HG03097 (cell line): ENCODE measurements around the gene PLXNA4.

Experiments
- ATAC-seq: cut with Tn5 transposase; IDR thresholded peaks from one replicate; pipeline ENCODE4 v1.9.1; 2021; ENCODE audit not compliant: unreplicated experiment, low FRiP score

The PLXNA4 gene

DNA sequence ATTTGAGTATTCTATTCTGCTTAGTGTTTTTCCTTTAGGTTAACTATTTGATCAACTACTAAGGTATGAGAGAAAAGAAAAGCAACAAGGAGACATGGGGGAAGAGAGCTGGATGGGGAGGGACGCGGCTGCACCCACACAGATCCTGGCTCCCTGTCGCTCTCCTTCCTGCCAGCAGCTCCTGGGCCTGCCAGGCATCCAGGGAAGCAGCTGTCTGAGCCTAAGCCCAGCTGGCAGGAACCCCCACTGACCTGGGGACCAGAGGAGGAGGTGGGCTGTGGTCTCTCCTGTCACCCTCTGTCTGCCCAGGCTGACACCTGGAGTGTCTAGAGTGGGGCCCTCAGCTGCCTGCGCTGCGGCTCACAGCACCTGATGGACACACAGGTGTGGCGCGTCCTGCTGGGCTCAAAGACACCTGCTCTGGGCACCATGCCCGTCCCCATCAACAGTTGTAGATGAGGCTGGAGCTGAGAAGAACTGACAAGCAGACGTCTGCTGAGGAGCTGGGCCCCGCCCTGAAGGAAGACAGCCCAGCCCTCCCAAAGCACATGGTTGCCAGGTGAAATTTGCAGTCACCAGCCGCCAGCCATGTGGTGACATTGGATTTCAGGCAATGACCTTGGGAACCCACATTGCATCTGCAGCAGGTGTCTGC is 207.9 kb downstream of the PLXNA4 start:
- no peak for ATAC-seq

DNA sequence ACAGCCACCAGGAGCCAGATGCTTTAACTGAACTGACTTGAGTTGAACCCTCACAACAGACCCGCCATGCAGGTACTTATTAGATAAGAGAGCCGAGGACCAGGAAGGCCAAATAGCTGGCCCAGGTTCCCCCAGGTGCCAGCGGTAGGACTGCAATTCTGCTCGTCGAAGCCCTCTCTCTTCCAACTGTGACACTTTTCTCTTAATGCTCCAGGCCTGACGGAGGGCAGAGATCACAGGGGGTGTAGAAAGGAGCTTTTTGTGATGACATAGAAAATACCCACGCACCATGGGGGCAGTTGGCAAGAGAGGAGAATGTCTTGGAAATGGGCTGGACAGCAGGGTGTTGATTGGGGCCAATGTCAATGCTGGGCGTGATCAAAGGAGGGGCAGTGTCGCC is 208.5 kb downstream of the PLXNA4 start:
- no peak for ATAC-seq

DNA sequence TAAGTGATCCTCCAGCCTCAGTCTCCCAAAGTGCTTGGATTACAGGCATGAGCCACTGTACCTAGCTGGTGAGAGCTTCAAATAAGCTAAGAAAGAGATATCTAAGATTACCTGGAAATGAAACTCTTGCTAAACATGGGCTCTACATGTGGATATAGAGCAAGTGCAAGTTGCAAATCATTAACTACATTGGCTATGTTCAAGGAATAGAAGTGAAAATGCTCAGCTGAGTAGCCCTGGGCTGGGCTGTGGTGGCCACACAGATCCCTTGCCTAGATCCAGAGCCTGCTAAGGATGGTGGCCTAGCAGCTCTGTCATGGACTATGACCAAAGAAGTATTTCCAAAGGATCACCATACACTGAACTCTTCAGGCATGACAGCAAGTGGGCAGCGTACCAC is 209.3 kb downstream of the PLXNA4 start:
- no peak for ATAC-seq

DNA sequence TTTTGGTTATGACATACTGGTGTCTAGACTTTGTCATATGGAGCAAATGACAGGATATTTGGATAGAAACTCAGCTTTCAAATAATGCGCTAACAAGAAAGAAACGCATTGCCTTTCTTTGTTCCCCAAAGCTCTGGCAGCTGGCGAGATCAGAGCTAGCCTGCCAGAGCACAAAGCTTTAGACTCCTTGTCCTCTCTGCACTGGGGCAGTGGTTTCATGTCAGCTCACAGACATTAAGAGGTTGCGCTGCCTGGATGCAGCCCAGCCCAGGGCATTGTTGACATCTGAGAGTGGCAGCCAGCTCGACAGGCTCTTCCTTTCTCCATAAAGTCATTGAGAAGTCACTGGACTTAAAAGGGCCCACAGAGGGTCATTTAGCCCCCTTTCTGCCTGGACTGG is 212.0 kb downstream of the PLXNA4 start:
- no peak for ATAC-seq

DNA sequence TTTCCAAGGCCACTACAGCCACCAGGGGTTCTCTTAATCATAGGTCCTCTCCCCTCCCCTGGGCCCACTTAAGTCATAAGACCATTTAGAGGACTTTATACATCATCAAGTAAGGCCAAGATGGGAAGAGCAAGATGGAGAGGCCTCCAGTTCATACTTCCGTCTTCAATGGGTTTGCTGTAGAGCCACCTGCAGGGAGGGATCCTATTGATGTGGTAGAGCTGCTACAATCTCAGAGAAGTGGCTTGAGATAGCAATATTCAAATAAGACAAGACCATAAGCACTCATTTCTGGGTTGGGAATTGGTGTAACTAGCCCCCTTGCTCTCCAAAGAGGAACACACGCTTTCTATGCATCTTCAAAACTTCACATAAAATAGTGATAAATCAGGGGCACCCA is 214.2 kb downstream of the PLXNA4 start:
- no peak for ATAC-seq

DNA sequence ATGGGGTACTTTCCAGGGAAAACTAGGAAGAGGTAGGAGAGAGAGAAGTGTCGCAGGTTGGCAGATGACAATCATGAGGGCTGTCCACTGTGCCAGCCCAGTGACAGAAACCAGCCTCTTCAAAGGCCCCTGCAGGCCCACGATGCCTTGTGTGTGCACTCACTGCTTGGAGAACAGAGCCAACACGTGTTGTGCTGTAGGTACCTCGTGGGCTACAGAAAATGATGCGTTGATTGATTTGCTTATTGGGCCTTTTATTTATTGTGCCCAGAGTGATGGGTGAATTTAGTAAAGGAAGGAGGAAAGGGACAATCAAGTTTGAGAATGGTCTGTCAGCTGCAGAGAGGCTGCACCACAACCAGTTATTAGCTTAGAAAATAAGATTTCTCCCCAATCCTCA is 215.1 kb downstream of the PLXNA4 start:
- ATAC-seq, result no peak

DNA sequence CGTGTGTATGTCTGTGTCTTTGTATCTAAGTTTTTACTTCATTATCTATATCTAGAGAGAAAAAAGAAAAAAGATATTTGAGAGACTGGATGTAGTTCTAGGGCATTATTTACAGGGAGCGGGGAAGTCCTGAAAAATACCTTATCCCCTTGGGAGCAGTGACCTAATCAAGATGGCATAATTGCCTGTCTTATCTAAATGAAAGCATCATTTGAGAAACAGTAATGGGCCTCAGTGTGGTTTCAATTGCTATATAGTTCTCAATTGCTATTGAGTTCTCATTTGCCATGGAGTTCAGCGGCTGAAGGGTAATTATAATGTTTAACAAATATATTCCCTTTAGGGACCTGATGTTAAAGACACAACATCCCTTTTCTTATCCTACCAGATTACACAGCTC is 216.5 kb downstream of the PLXNA4 start:
- no peak for ATAC-seq

DNA sequence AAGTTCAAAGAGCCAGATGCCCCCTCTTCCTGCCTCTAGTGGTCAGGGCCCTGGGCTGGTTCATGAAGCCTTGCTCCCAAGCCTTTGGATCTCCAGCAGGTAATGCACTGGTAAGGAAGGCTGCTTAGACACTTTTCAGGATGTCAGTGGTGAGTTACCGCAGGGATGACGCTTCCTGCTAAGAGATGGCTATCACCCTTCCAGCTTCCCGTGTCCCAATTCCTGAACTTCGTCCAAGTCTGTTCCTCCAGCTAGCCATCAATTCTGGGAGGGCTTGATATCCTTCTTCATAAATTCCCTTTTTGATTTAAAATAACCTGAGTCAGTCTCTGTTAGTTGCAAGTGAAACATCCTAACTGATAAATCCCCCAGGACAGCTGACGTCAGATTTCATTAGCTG is 221.2 kb downstream of the PLXNA4 start:
- ATAC-seq, result no peak

DNA sequence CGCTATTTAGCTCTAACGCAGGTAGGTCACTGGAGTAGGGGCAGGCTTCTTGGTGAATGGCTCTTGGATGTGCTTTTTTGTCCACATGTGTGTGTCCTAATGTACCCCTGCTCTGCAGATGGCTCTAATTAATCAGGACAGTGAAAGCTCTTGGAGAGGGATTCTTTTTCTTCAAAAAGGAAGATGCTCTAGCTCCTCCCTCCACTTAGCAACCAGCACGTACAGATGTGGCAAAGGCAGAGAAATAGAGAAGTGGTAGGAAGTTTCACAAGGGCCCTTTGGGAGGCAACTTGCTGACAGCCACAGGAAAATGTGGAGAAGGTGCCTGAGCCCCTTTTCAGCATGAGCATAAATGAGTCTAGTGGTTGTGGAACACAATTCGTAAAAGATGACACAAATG is 221.7 kb downstream of the PLXNA4 start:
- ATAC-seq, result no peak

DNA sequence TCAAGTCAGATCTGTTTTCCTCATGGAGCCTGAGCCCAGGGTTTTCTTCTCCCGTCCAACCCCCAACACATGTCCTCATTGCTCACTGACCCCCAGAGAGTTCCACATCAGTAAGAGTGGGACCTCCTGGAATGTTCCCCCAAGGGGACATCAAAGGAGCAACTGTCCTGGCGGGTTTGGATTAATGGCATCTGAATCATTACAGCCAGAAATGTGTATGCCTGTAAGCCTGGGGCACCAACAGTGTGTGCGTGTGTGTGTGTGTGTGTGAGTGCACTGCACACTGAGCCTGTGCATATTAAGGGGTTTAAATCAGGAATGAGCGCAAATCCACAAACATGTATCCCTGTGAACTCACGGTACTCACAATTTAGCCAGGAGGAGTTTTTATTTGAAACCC is 222.3 kb downstream of the PLXNA4 start:
- ATAC-seq, result no peak

DNA sequence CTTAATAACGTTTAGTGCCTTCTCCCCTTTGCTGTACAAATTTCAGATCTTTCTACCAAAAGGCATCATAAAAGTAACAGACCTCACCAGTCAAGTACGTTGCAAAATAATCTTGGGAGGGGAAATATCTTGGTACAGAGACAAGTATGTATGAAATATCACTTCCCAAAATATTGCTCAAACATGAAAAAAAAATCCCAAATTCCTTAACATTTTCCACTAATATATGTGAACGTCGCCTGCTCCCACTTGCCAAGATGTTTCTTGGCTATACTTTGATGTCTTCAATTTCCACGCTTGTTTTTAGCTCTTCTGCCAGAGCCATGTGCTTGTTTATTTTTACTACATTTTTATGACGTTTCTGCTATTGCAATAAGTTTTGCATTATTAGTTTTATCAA is 223.5 kb downstream of the PLXNA4 start:
- ATAC-seq, result no peak

DNA sequence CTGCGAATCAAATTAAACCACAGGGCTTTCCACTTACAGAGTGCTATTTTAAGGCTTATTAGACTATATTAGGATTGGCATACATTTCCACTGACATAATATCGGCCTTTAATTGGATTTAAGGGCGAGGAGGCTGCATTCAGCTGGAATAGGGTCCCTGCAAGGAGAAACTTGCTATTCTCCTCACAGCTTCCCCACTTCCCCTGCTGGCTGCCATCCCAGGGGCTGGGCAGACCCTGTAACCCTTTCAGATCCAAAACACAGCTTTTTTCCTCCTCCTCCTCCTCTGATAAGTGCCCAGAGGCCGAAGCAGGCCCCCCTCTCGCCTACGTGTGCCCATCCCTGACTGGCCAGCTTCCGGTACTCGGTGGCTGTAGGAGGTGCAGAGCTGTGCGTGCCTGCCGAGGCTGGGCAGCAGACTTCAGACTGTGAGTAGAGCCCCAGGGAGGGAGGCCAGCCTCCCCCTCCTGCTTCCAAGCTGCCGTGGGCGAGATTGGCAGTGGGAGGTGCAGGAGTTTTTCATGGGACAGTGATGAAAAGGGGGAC is 224.2 kb downstream of the PLXNA4 start:
- no peak for ATAC-seq

DNA sequence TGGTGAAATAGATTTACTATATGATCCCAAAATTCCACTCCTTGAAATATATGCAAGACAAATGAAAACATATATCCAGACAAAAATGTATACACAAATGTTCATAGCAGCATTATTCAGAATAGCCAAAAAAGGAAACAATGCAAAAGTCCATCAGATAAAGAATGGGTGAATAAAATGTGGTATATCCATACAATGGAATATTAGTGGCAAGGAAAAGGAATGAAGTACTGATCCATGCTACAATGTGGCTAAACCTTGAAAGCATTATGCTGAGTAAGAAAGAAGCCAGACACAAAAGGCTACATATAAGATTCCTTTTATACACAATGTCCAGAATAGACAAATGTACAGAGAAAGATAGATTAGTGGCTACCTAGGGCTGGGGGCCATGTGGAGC is 225.5 kb downstream of the PLXNA4 start:
- ATAC-seq, result no peak

DNA sequence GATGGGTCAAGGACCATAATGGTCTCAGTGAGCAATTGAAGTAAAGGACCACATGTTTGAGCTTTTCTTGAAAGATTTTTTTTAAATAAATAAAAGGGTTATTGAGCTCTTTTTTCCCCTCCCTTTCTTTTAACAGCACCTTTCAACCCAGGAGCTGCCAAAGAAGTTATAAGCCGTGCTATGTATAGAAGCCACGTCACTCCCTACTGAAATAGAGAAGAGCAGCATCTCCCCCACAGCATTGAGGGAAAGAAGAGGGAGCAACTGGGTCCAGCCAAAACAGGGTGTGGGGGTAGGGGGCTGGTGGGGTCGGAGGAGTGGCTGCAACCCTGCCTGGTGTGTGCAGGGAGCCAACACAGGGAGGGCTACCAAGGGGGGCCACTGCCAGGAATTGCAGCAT is 227.2 kb downstream of the PLXNA4 start:
- ATAC-seq, result no peak

DNA sequence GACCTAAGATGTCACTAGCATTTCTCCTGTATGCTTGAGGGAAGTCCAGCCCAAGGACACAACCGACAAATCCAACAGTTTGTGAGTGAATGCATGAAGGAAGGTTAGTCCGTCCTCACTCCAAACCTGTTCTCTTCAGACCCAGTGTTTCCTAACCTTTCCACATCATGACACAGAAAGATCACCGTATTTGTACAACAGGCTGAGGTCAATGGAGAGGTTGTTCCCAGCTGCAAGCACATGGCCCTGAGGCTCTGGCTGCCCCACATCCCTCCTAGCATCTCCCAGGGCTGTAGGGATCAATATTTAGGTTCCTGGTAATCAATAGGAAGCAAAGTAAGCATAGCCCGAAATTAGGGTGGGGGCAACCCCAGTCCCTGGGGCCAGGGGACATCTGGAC is 227.9 kb downstream of the PLXNA4 start:
- ATAC-seq, result no peak

DNA sequence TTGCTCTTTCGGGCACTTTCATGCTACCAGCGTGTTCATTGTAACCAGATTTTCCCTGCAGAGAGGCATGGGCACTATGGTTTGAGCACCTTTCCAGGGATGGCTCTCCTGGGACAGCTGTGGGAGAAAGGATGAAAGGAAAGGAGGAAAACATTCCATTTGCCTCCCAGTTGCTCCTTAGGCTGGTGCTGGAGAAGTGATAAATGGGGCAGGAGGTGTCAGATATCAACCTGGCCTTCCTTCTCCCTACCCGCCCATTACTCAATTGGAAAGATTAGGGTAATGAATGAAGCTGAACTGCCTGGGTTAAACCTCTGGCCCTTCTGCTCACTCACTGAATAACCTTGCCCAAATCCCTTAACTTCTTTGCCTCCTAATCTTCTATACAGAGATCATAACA is 228.4 kb downstream of the PLXNA4 start:
- ATAC-seq, result no peak

DNA sequence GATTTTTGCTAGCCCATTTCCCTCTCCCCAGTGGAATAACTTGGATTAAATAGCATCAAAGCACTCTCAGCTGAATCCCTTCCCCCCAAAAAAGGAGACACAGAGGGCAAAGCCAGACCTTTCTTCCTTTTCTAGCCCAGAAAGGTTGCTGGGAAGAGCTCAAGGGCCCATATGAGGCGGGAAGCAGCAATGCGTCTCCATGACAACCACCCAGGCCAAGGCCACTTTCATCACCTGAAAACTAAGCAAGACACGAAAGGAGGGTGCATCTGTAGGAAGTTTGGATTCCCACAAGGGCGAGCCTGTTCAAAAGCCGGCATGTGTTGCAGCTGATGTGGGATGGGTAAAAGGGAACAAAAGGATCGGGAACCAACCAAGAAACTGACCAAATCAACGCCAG is 229.1 kb downstream of the PLXNA4 start:
- ATAC-seq, result no peak

DNA sequence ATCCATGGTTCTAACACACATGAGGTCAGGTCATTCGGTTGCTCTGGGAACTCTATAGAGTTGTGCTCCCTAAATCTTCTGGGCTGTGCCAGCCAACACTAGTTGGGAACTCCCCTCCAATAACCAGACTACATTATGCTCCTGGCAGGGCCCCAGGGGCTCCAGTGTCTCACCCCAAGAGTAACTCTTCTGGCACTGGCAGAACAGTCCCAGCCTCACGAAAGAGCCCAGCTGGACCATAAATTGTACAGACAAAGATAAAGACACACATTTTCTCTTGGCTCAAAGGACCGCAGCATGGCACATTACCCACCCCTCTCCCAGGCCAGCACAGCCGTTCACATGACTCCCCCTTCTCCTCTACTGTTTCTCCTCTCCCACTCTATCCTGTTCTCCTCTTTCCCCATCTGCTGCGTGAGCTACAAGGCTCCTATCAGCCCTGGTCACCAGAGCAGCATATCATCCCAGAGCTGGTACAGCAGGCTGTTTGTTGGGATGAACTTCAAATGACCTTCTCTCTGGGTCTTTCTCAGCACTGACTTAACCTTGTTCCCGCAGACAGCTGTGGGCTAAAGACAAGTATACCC is 230.6 kb downstream of the PLXNA4 start:
- no peak for ATAC-seq

DNA sequence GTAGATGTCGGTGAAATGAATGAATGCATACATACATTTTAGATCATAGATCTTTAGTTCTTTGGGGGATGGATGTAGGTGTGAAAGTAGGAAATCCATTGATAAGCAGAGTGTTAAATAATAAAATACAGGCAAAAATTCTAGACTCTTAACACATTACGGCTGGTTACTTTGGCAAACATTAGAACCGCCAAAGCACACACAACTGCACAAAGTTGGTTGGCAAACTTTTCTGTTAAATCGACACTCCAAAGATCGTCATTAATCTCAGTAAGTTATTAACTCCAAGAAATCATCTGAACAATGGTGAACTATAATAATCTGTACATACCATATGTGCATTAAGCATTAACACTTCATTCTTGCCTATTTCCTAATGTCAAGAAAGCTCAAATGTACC is 231.2 kb downstream of the PLXNA4 start:
- ATAC-seq, result no peak

DNA sequence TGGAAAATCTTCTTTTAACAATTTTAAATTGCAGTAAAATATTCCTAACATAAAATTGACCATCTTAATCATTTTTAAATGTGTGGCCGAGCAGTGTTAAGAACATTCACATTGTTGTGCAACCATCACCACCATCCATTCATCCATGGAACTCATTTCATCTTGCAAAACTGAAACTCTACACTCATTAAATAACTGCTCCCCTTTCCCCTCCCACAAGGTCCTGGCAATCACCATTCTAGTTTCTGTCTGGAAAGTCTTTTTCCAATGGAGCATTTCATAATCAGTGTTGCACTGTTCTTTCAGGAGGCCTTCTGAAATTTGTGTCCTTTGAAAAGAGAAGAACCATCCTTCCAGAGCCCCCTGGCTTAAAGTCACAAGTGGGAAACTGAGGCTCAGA is 233.1 kb downstream of the PLXNA4 start:
- no peak for ATAC-seq

DNA sequence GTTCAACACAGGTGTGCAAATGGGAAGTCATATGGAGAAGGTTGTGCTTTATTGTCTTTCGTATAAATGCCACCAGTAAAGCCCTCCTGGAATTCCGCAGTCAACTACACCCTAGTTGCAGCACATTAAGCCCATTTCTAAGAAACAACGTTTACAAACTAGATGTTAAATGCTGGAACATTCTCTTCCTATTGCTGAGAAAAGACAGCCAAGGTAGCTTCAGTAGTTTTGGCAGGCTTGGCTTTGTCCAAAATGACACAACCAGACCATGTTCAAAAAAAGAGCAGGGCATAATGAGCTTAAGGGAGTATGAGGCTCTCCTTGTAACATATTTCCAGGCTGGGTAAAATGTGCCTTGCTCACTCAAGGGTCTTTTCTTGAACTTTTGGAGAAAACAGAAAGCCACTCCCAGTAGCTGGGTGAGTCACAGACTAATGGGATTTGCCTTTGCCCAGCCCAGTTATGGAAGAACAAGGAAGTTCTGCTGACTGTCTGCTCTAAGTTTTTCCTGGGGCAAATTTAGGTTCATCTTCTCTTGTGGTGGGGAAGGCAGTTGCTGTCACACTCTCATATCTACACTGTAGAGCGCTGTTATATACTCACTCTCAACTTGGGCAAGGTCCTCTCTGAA is 238.7 kb downstream of the PLXNA4 start:
- ATAC-seq, result no peak

DNA sequence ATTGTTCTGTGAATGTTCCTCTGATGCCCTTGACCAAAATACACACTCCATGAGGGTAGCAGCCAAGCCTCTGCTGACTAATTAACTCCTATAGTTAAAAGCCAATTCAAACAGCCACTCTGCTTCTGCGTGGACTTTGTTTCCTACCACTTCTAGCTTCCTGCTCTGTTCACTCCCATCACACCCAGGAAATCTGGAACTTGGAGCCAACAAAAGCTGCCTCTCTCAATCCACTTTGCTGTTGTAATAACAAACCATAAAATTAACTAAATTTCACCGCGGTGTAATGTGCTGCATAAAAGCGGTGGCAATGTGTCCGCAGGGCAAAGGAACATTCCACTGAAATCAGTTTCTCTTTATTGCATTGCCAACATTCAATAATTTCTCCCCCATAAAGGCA is 239.5 kb downstream of the PLXNA4 start:
- no peak for ATAC-seq
